ENCODE data around the gene PPME1. TPM values are rescaled to one million over a fixed set of nuclear protein-coding genes. Genes with fewer than 3 reads are reported as not detected.

PPME1 gene
- total RNA-seq, 3 donors from 2014 or later, result 16.8 to 27.7 (median 25.2) TPM

GRCh38 chr11:74196781-74197486 is 25.8 kb downstream of the PPME1 start:
- Histone ChIP-seq H3K27ac (no peak overlapping the region), H3K27me3 (no peaks in the 10 kb centered on the region), H3K36me3 (no peaks in the 10 kb centered on the region), H3K4me1 (no peaks in the 10 kb centered on the region), H3K9me3 (no peaks in the 10 kb centered on the region), H3K4me3 (no peak overlapping the region)
- no peak for TF ChIP-seq POLR2AphosphoS5 (IDR thresholded peaks at IDR 0.05)
- no peak for TF ChIP-seq POLR2A (IDR thresholded peaks at IDR 0.05)
- no peak for TF ChIP-seq CTCF (IDR thresholded peaks at IDR 0.05)
- intact Hi-C loops (cut with DNase I; ENCODE audit: low total_unique reads), result no loop called here
- DNase-seq (ENCODE audit: low spot score in 2 of 2), result no peak

- DNase-seq (ENCODE audit: low spot score in 2 of 2), result no peak
- Histone ChIP-seq H3K36me3 (no peaks in the 10 kb centered on the region), H3K9me3 (no peaks in the 10 kb centered on the region), H3K27me3 (no peaks in the 10 kb centered on the region), H3K27ac (no peak overlapping the region), H3K4me3 (no peak overlapping the region), H3K4me1 (no peaks in the 10 kb centered on the region)
- intact Hi-C loops (cut with DNase I; ENCODE audit: low total_unique reads), result no loop called here
- TF ChIP-seq CTCF (IDR thresholded peaks at IDR 0.05) (no peak), POLR2AphosphoS5 (IDR thresholded peaks at IDR 0.05) (no peak), POLR2A (IDR thresholded peaks at IDR 0.05) (no peak)
These were observed 32.9 kb downstream of the PPME1 start for GRCh38 chr11:74203966-74204365.

DNA sequence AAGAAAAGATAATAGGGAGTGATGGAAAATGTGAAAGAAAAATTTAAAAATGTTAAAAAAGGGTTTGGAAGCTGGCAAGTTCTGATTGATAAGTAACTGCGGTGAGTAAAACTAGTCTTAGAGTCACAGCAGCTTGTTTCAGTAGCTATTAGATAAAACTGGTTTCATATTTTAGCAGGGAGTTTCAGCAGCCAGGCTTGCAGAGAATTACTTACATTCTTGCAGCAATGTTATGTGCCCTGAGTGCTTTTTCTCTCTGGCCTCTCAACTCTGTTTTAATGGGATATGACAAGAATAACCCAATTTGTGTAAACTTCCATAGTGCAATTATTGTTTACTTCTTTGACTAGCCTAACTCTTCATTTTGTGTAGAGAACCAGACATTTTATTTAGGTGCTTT is 33.6 kb downstream of the PPME1 start:
- intact Hi-C loops (cut with DNase I; ENCODE audit: low total_unique reads), result no loop called here
- no peak for DNase-seq (ENCODE audit: low spot score in 2 of 2)
- no peaks in the 10 kb centered on the region for H3K4me1 ChIP-seq
- no peaks in the 10 kb centered on the region for H3K27me3 ChIP-seq
- H3K9me3 ChIP-seq, result no peaks in the 10 kb centered on the region
- TF ChIP-seq POLR2A (IDR thresholded peaks at IDR 0.05), result no peak
- TF ChIP-seq POLR2AphosphoS5 (IDR thresholded peaks at IDR 0.05), result no peak
- no peak for TF ChIP-seq CTCF (IDR thresholded peaks at IDR 0.05)
- H3K36me3 ChIP-seq, result no peaks in the 10 kb centered on the region
- no peak overlapping the region for H3K27ac ChIP-seq
- H3K4me3 ChIP-seq, result no peak overlapping the region

DNA sequence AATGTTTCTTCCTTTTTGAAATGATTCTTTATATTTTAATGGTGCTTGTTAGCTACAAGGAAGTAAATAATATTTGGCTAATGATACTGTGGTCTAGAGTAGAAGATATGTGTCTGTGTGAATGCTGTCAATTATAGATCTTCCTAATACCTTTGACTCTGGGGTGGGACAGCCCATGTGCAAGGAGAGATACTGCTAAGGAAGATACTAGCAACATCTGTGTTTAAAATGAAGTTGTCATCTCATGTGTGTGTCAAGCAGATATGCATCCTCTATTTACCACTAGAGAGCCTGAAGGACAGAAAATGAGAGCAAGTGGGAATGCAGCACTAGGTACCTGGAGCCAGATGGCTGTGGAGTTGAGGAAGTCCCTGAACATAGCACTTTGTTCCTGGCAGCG is 34.1 kb downstream of the PPME1 start:
- intact Hi-C loops (cut with DNase I; ENCODE audit: low total_unique reads), result no loop called here
- no peaks in the 10 kb centered on the region for H3K36me3 ChIP-seq

More for the DNA sequence above, 34.1 kb downstream of the PPME1 start:
- no peaks in the 10 kb centered on the region for H3K4me1 ChIP-seq
- no peaks in the 10 kb centered on the region for H3K27me3 ChIP-seq
- TF ChIP-seq POLR2AphosphoS5 (IDR thresholded peaks at IDR 0.05) (no peak), CTCF (IDR thresholded peaks at IDR 0.05) (no peak), POLR2A (IDR thresholded peaks at IDR 0.05) (no peak)
- no peak overlapping the region for H3K27ac ChIP-seq
- no peak overlapping the region for H3K4me3 ChIP-seq
- no peaks in the 10 kb centered on the region for H3K9me3 ChIP-seq
- no peak for DNase-seq (ENCODE audit: low spot score in 2 of 2)
